Upper lobe of right lung (tissue), 1 donor: ENCODE data around the gene ENGASE. TPM values are rescaled to one million over a fixed set of nuclear protein-coding genes. Genes with fewer than 3 reads are reported as not detected.

Source experiments
- ATAC-seq: fragments of 200-7000 bp; cut with Tn5 transposase; one replicate; pipeline ENCODE4 v1.9.1; 2020; ENCODE audit warnings: mild to moderate bottlenecking, moderate library complexity
- DNase-seq: peaks from one replicate; pipeline ENCODE4 v3.0.0-alpha.2; 2020
- H3K27ac ChIP-seq: fragments of 200-600 bp; one replicate; pipeline ENCODE4 v1.8.0; 2022
- H3K27me3 ChIP-seq: fragments of 200-600 bp; one replicate; pipeline ENCODE4 v1.8.0; 2022; ENCODE audit warnings: mild to moderate bottlenecking
- H3K36me3 ChIP-seq: fragments of 200-600 bp; one replicate; pipeline ENCODE4 v1.8.0; 2022
- H3K4me1 ChIP-seq: fragments of 200-600 bp; one replicate; pipeline ENCODE4 v1.8.0; 2022
- H3K4me3 ChIP-seq: fragments of 200-600 bp; one replicate; pipeline ENCODE4 v1.8.0; 2022; ENCODE audit warnings: mild to moderate bottlenecking
- H3K9me3 ChIP-seq: fragments of 200-600 bp; one replicate; pipeline ENCODE4 v1.8.0; 2022
- CTCF ChIP-seq: fragments of 200-600 bp; IDR thresholded peaks from one replicate; pipeline ENCODE4 v1.8.0; 2022; ENCODE audit warnings: antibody characterized with exemption
- intact Hi-C: fragments of 100-400 bp; cut with DNase I; formaldehyde crosslinking; loops from one replicate; pipeline ENCODE4 v1.11.0; 2022
- long read RNA-seq: library from polyadenylated mRNA; unstranded; transcript quantifications from one replicate; pipeline ENCODE4 v2.0.0, GENCODE V29; 2021
- total RNA-seq: library from RNA; stranded (reverse); fragmentation: NEBNext Ultra II Directional; extraction: Animal tissue kit (Norgen Biotek cat#: 25700); gene quantifications from one replicate; pipeline ENCODE4 v1.2.1, GENCODE V29; 2021
- donor health status: DM: no; HTN: yes; CAD: no; lungs with severe emphysema.

Gene ENGASE
- total RNA-seq: 58.2 TPM
- long read RNA-seq, transcript ENGASE-205 (14 exons, 2,579 nt): major isoform, 14 of 103 reads
- long read RNA-seq, partial matches to known transcripts: 43 of 103 reads
- long read RNA-seq, other reads (novel, unspliced or antisense): 45 of 103 reads

- intact Hi-C loops: no loop called here
- H3K9me3 ChIP-seq: no peaks in the 10 kb centered on the region
- H3K4me3 ChIP-seq: peak within 1 kb of the TSS; percentile 84
- DNase-seq (peak; percentile 99), ATAC-seq (peak; percentile 98)
- TF ChIP-seq CTCF: no peak
- H3K36me3 ChIP-seq: peaks cover 26% of the 10 kb centered on the region
- H3K27ac ChIP-seq: peak within 1 kb of the TSS; percentile 80
- H3K27me3 ChIP-seq: no peaks in the 10 kb centered on the region
- peaks cover 7% of the 10 kb centered on the region for H3K4me1 ChIP-seq
Measured at GRCh38 chr17:79074649-79075445, at the start of gene ENGASE. ENGASE (plus strand) TSS chr17:79074824; CDS start chr17:79074945, 121 bp downstream.

GRCh38 chr17:79024901-79025737, 49.5 kb upstream of the ENGASE start:
- intact Hi-C loops: no loop called here
- Histone ChIP-seq H3K4me3 (peak overlapping the region; percentile 63), H3K4me1 (peaks cover 67% of the 10 kb centered on the region), H3K27me3 (no peaks in the 10 kb centered on the region), H3K9me3 (no peaks in the 10 kb centered on the region), H3K27ac (peak overlapping the region; percentile 65), H3K36me3 (no peaks in the 10 kb centered on the region)
- DNase-seq (peak; percentile 61), ATAC-seq (peak; percentile 10)
- TF ChIP-seq CTCF: no peak

- Histone ChIP-seq H3K27me3 (no peaks in the 10 kb centered on the region), H3K9me3 (no peaks in the 10 kb centered on the region), H3K4me1 (peaks cover 57% of the 10 kb centered on the region), H3K36me3 (no peaks in the 10 kb centered on the region), H3K27ac (peak overlapping the region; percentile 77), H3K4me3 (no peak overlapping the region)
- peak; percentile 4 for ATAC-seq
- intact Hi-C loops: no loop called here
- TF ChIP-seq CTCF: no peak
- peak; percentile 63 for DNase-seq
Measured at GRCh38 chr17:79026376-79027273, 48.0 kb upstream of the ENGASE start.

- peaks cover 51% of the 10 kb centered on the region for H3K4me1 ChIP-seq
- ATAC-seq (no peak), DNase-seq (peak; percentile 63)
- intact Hi-C loops: no loop called here
- no peaks in the 10 kb centered on the region for H3K27me3 ChIP-seq
- no peaks in the 10 kb centered on the region for H3K9me3 ChIP-seq
- no peak for TF ChIP-seq CTCF
- no peaks in the 10 kb centered on the region for H3K36me3 ChIP-seq
- no peak overlapping the region for H3K4me3 ChIP-seq
- peak overlapping the region; percentile 77 for H3K27ac ChIP-seq
Measured at GRCh38 chr17:79027274-79027924, 47.2 kb upstream of the ENGASE start.
